ENCODE data around the gene ZNF76.
A peak's percentile ranks its signal among the peaks of the same experiment; 100 is the strongest.

GRCh38 chr6:35297601-35298481 lies 38.3 kb downstream of the ZNF76 start, which contains the start of gene DEF6:
- TF ChIP-seq POLR2AphosphoS5 (IDR thresholded peaks at IDR 0.05; ENCODE audit: low read depth, low read length) (peak; percentile 19; the same call in 1 of the 2 replicates), POLR2A (IDR thresholded peaks at IDR 0.05; ENCODE audit: low read depth, low read length) (no peak), POU2F2 (IDR thresholded peaks at IDR 0.05; ENCODE audit: low read depth, low read length) (peak; percentile 95)

Data from GM12891 (cell line).